K562 (cell line): ENCODE results near the gene PTCHD4. TPM values are rescaled to one million over a fixed set of nuclear protein-coding genes. Genes with fewer than 3 reads are reported as not detected.

Experiments
- ATAC-seq: fragments of 200-7000 bp; cut with Tn5 transposase; 3 replicates; pipeline ENCODE4 v1.9.1; 2020; ENCODE audit warnings: moderate library complexity
- BruUV-seq: library from RNA; stranded (reverse); fragments of 400-500 nt; replicated peaks from 2 replicates; lab custom pipeline; 2021; lab: Mats Ljungman, UMichigan
- CTCF ChIA-PET: fragments of 300-600 bp; formaldehyde crosslinking; extraction: SDS; loops from one replicate; lab custom pipeline; 2021; ENCODE audit warnings: low intra/inter-chr PET ratio; lab: Yijun Ruan, JAX
- POLR2A ChIA-PET: fragments of 300-600, 350-650 bp; sonication (Branson Sonifier 250); formaldehyde crosslinking; extraction: SDS; loops from one replicate; lab custom pipeline; 2021; ENCODE audit warnings: antibody characterized with exemption, inconsistent platforms; lab: Yijun Ruan, JAX
- DNase-seq, 4 experiments: peaks; one replicate each; pipeline versions ENCODE4 v3.0.0 to v3.0.0-alpha.2; 2011 to 2018; ENCODE audit warnings: low spot score in 3 of 4, mixed read lengths in 3 of 4; ENCODE audit errors: extremely low read depth in 1 of 4
- FAIRE-seq: peaks from 2 replicates; lab custom pipeline; 2011; peaks lifted over from hg19 to GRCh38; lab: Jason Lieb, UNC
- H2AFZ ChIP-seq: 2 replicates; pipeline ENCODE4 v1.6.0; 2011; ENCODE audit warnings: low read depth, low read length, control low read depth, inconsistent platforms
- H3K27ac ChIP-seq: fragments of 200-600 bp; 3 replicates; pipeline ENCODE4 v1.8.0; 2011; ENCODE audit warnings: low read depth, mild to moderate bottlenecking, control low read depth, inconsistent platforms, low read length, moderate library complexity, mixed read lengths; ENCODE audit errors: extremely low read depth
- H3K27me3 ChIP-seq, 2 experiments: fragments of 300-600 bp in 1 of 2; 2 replicates in 1 of 2; 3 replicates in 1 of 2; pipeline versions ENCODE4 v1.6.0 to v1.8.0; 2011; ENCODE audit warnings: inconsistent platforms in 2 of 2, low read length in 2 of 2, mild to moderate bottlenecking in 1 of 2, mixed read lengths in 1 of 2, moderate library complexity in 1 of 2; ENCODE audit not compliant: control insufficient read depth in 2 of 2, insufficient read depth in 2 of 2
- H3K36me3 ChIP-seq: fragments of 300-600 bp; 3 replicates; pipeline ENCODE4 v1.8.0; 2011; ENCODE audit warnings: mild to moderate bottlenecking, low read length, inconsistent platforms; ENCODE audit not compliant: control insufficient read depth, insufficient read depth
- H3K4me1 ChIP-seq, 2 experiments: fragments of 200-600 bp in 1 of 2; replicated peaks in 1 of 2; 2 replicates in 1 of 2; 3 replicates in 1 of 2; pipeline versions ENCODE4 v1.5.1 to v1.8.0; 2011; ENCODE audit warnings: inconsistent platforms in 2 of 2, low read length in 2 of 2, mild to moderate bottlenecking in 1 of 2, mixed read lengths in 1 of 2, moderate library complexity in 1 of 2; ENCODE audit not compliant: control insufficient read depth in 2 of 2, insufficient read depth in 2 of 2
- H3K4me2 ChIP-seq: 2 replicates; pipeline ENCODE4 v1.6.1; 2011; ENCODE audit warnings: low read length, control low read depth, inconsistent platforms, mixed read lengths; ENCODE audit not compliant: insufficient read depth
- H3K4me3 ChIP-seq: fragments of 200-600 bp; sonication (generic), shearing (Covaris generic); 2 replicates; pipeline ENCODE4 v1.5.1; 2016; ENCODE audit warnings: control low read depth, inconsistent platforms
- H3K79me2 ChIP-seq: fragments of 200-600 bp; 3 replicates; pipeline ENCODE4 v1.8.0; 2011; ENCODE audit warnings: low read length, inconsistent platforms; ENCODE audit not compliant: control insufficient read depth, insufficient read depth
- H3K9ac ChIP-seq, 2 experiments: 2 replicates each; pipeline versions ENCODE4 v1.6.0 to v1.6.1; 2011; ENCODE audit warnings: low read depth in 2 of 2, low read length in 2 of 2, control low read depth in 1 of 2, inconsistent platforms in 1 of 2, mild to moderate bottlenecking in 1 of 2, mixed read lengths in 1 of 2; ENCODE audit not compliant: insufficient read depth in 1 of 2
- H3K9me1 ChIP-seq: one replicate; pipeline ENCODE4 v1.6.0; 2011; ENCODE audit warnings: inconsistent platforms, mild to moderate bottlenecking, low read length, moderate library complexity; ENCODE audit not compliant: control insufficient read depth, insufficient read depth
- H3K9me3 ChIP-seq: replicated peaks from 2 replicates; pipeline ENCODE4 v1.5.1; 2011; ENCODE audit warnings: low read depth, low read length, inconsistent platforms; ENCODE audit not compliant: control insufficient read depth, insufficient read depth
- H4K20me1 ChIP-seq: replicated peaks from 2 replicates; pipeline ENCODE4 v1.6.1; 2011; ENCODE audit warnings: low read length, inconsistent platforms, mixed read lengths; ENCODE audit not compliant: control insufficient read depth, insufficient read depth
- ETV5 ChIP-seq: sonication (generic); formaldehyde crosslinking; IDR thresholded peaks from 2 replicates; pipeline ENCODE4 v1.4.0; 2020; ENCODE audit warnings: low read depth, mild to moderate bottlenecking, missing genetic modification reagents
- PCBP2 ChIP-seq: fragments of 200-400 bp; formaldehyde crosslinking; IDR thresholded peaks from 2 replicates; pipeline ENCODE4 v1.6.1; 2018; ENCODE audit warnings: low read length, low read depth, mild to moderate bottlenecking, moderate library complexity; ENCODE audit not compliant: poor library complexity, severe bottlenecking
- PTTG1 ChIP-seq: fragments of 450-650 bp; IDR thresholded peaks from 2 replicates; pipeline ENCODE4 v1.6.1; 2016; ENCODE audit warnings: low read depth, mild to moderate bottlenecking, missing genetic modification characterization, missing compliant biosample characterization
- RBM39 ChIP-seq: fragments of 200-400 bp; formaldehyde crosslinking; optimal IDR thresholded peaks from 2 replicates; pipeline ENCODE3; 2018; ENCODE audit warnings: low read depth, low read length
- SAFB2 ChIP-seq: fragments of 200-400 bp; formaldehyde crosslinking; IDR thresholded peaks from 2 replicates; pipeline ENCODE4 v1.6.1; 2018; ENCODE audit warnings: borderline replicate concordance, low read length, low read depth, moderate library complexity; ENCODE audit not compliant: severe bottlenecking
- SPI1 ChIP-seq: IDR thresholded peaks from 2 replicates; pipeline ENCODE4 v1.6.1; 2011; ENCODE audit warnings: low read depth, low read length, control low read depth, borderline replicate concordance
- ZNF140 ChIP-seq: fragments of 250-450 bp; sonication (Bioruptor Pico); IDR thresholded peaks from 2 replicates; pipeline ENCODE4 v1.8.0; 2021; ENCODE audit warnings: moderate library complexity, mild to moderate bottlenecking, inconsistent platforms
- WGBS: fragments of 100-300 bp; shearing (Covaris generic); methylation state at CpG from one replicate; pipeline ENCODE4 v1.1.6; 2016; ENCODE audit warnings: low coverage, mixed read lengths; ENCODE audit not compliant: insufficient coverage; ENCODE audit errors: missing lambda C conversion rate; 5-methylcytosine and 5-hydroxymethylcytosine counted together
- in situ Hi-C: fragments of 300-500 bp; cut with MboI; formaldehyde crosslinking; loops from 4 replicates; pipeline ENCODE4 v1.15.0; 2018; ENCODE audit warnings: inconsistent platforms, mixed read lengths
- intact Hi-C: fragments of 100-400 bp; cut with micrococcal nuclease; formaldehyde crosslinking; loops from 2 replicates; pipeline ENCODE4 v1.14.2; 2022
- polyA plus RNA-seq, 8 experiments: library from polyadenylated mRNA; depleted of rRNA in 4 of 8; stranded (reverse) in 5 of 8; unstranded in 3 of 8; fragments of >200 nt; fragmentation: Nextera tagmentation in 2 of 8; fragmentation: Illumina TruSeq in 1 of 8; extraction: Ambion mirVana in 2 of 8; extraction: Trizol in 1 of 8; gene quantifications; 2 replicates each; pipeline versions ENCODE4 v1.2.1 to v1.2.3, GENCODE V29; 2011 to 2014; ENCODE audit warnings: inconsistent platforms in 1 of 8, missing spikeins in 1 of 8
- total RNA-seq, 7 experiments: library from RNA; depleted of rRNA in 6 of 7; stranded (reverse); fragments of >200 nt in 6 of 7; fragmentation: Illumina TruSeq in 2 of 7; extraction: Trizol in 2 of 7; gene quantifications; 2 replicates each; pipeline versions ENCODE4 v1.2.1 to v1.2.3, GENCODE V29; 2011 to 2021; ENCODE audit warnings: low replicate concordance in 1 of 7
- TF ChIP-seq, protein P1 (sequence below), 3 experiments: fragments of 200-800 bp in 1 of 3; fragments of 250-450 bp in 1 of 3; fragments of 450-650 bp in 1 of 3; sonication (Bioruptor Pico) in 1 of 3; sonication (Bioruptor generic) in 1 of 3; formaldehyde crosslinking in 1 of 3; IDR thresholded peaks; 2 replicates each; pipeline versions ENCODE4 v1.6.1 to v1.8.0; 2016 to 2022; ENCODE audit warnings: mild to moderate bottlenecking in 2 of 3, missing genetic modification characterization in 2 of 3, missing compliant biosample characterization in 1 of 3, moderate library complexity in 1 of 3
- TF ChIP-seq, protein P2 (sequence below): fragments of 250-450 bp; sonication (Bioruptor Pico); IDR thresholded peaks from 2 replicates; pipeline ENCODE4 v1.8.0; 2021; ENCODE audit warnings: moderate library complexity, mild to moderate bottlenecking, inconsistent platforms
- TF ChIP-seq, protein P3 (sequence below): fragments of 450-650 bp; IDR thresholded peaks from 2 replicates; pipeline ENCODE4 v1.6.1; 2018; ENCODE audit warnings: mild to moderate bottlenecking, low read depth; ENCODE audit not compliant: partially characterized antibody
- TF ChIP-seq, protein P4 (sequence below): fragments of 250-450 bp; sonication (Bioruptor Pico); IDR thresholded peaks from 2 replicates; pipeline ENCODE4 v1.5.0; 2021; ENCODE audit warnings: mild to moderate bottlenecking, borderline replicate concordance

Gene PTCHD4
- total and polyA plus RNA-seq, 9 of the 15 experiments (the other 6 are each of a cell fraction or from before 2014, with no cell fraction given) = not detected

DNA sequence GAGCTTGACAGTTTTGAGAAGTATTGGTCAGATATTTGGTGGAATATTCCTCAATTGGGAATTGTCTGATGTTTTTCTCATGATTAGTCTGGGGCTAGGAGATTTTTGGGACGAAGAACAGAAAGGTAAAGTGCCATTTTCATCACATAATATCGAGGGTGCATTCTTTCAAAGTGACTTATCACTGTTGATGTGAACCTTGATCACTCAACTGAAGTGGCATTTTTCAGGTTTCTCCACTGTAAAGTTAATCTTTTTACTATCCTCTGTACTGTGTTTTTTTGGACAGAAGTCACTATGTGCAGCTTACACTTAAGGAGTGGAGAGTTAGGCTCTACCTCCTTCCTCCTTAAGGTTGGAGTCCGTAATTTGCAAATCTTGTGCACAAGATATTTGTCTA, 39.2 kb downstream of the PTCHD4 start:
- Histone ChIP-seq H3K27ac (no peak overlapping the region), H3K36me3 (no peaks in the 10 kb centered on the region), H3K27me3 (no peaks in the 10 kb centered on the region), H2AFZ (no peak overlapping the region), H3K9me3 (no peaks in the 10 kb centered on the region), H3K4me2 (no peak overlapping the region), H3K4me3 (no peak overlapping the region), H4K20me1 (no peaks in the 10 kb centered on the region), H3K9me1 (no peaks in the 10 kb centered on the region), H3K79me2 (no peaks in the 10 kb centered on the region), H3K9ac (no peak overlapping the region), H3K4me1 (no peaks in the 10 kb centered on the region)
- DNase-seq (no peak), ATAC-seq (no peak), FAIRE-seq (no peak)
- ChIA-PET POLR2A (no interaction called here), CTCF (no interaction called here)
- 0% methylated on average over 3 of the region's 3 CpGs for WGBS
- in situ Hi-C loops (no loop called here), intact Hi-C loops (no loop called here)
- BruUV-seq = no TSS peak
- TF ChIP-seq ZNF140 (CRISPR knock-in tag) (no peak), PTTG1 (tag) (no peak), SAFB2 (no peak), ETV5 (CRISPR knock-in tag) (no peak), SPI1 (no peak), RBM39 (no peak), PCBP2 (no peak)
- TF ChIP-seq, protein P1, sequence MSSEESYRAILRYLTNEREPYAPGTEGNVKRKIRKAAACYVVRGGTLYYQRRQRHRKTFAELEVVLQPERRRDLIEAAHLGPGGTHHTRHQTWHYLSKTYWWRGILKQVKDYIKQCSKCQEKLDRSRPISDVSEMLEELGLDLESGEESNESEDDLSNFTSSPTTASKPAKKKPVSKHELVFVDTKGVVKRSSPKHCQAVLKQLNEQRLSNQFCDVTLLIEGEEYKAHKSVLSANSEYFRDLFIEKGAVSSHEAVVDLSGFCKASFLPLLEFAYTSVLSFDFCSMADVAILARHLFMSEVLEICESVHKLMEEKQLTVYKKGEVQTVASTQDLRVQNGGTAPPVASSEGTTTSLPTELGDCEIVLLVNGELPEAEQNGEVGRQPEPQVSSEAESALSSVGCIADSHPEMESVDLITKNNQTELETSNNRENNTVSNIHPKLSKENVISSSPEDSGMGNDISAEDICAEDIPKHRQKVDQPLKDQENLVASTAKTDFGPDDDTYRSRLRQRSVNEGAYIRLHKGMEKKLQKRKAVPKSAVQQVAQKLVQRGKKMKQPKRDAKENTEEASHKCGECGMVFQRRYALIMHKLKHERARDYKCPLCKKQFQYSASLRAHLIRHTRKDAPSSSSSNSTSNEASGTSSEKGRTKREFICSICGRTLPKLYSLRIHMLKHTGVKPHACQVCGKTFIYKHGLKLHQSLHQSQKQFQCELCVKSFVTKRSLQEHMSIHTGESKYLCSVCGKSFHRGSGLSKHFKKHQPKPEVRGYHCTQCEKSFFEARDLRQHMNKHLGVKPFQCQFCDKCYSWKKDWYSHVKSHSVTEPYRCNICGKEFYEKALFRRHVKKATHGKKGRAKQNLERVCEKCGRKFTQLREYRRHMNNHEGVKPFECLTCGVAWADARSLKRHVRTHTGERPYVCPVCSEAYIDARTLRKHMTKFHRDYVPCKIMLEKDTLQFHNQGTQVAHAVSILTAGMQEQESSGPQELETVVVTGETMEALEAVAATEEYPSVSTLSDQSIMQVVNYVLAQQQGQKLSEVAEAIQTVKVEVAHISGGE (CRISPR knock-in tag; IDR thresholded peaks at IDR 0.05) = no peak
- TF ChIP-seq, protein P2, sequence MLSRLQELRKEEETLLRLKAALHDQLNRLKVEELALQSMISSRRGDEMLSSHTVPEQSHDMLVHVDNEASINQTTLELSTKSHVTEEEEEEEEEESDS (CRISPR knock-in tag) = no peak
- TF ChIP-seq, protein P3, sequence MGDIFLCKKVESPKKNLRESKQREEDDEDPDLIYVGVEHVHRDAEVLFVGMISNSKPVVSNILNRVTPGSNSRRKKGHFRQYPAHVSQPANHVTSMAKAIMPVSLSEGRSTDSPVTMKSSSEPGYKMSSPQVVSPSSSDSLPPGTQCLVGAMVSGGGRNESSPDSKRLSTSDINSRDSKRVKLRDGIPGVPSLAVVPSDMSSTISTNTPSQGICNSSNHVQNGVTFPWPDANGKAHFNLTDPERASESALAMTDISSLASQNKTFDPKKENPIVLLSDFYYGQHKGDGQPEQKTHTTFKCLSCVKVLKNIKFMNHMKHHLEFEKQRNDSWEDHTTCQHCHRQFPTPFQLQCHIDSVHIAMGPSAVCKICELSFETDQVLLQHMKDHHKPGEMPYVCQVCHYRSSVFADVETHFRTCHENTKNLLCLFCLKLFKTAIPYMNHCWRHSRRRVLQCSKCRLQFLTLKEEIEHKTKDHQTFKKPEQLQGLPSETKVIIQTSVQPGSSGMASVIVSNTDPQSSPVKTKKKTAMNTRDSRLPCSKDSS = no peak
- TF ChIP-seq, protein P4, sequence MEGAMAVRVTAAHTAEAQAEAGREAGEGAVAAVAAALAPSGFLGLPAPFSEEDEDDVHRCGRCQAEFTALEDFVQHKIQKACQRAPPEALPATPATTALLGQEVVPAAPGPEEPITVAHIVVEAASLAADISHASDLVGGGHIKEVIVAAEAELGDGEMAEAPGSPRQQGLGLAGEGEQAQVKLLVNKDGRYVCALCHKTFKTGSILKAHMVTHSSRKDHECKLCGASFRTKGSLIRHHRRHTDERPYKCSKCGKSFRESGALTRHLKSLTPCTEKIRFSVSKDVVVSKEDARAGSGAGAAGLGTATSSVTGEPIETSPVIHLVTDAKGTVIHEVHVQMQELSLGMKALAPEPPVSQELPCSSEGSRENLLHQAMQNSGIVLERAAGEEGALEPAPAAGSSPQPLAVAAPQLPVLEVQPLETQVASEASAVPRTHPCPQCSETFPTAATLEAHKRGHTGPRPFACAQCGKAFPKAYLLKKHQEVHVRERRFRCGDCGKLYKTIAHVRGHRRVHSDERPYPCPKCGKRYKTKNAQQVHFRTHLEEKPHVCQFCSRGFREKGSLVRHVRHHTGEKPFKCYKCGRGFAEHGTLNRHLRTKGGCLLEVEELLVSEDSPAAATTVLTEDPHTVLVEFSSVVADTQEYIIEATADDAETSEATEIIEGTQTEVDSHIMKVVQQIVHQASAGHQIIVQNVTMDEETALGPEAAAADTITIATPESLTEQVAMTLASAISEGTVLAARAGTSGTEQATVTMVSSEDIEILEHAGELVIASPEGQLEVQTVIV (CRISPR knock-in tag) = no peak
